Ishikawa (cell line): ENCODE measurements around the gene EBPL.

Experiments
- CEBPB ChIP-seq: IDR thresholded peaks from 2 replicates; pipeline ENCODE4 v1.6.1; 2012
- CREB1 ChIP-seq: IDR thresholded peaks from 2 replicates; pipeline ENCODE4 v1.6.1; 2012; ENCODE audit warnings: low read depth
- EGR1 ChIP-seq: IDR thresholded peaks from 2 replicates; pipeline ENCODE4 v1.6.1; 2012
- EP300 ChIP-seq: IDR thresholded peaks from 2 replicates; pipeline ENCODE4 v1.6.1; 2012; ENCODE audit warnings: borderline replicate concordance
- FOXM1 ChIP-seq: IDR thresholded peaks from 2 replicates; pipeline ENCODE4 v1.6.1; 2012; ENCODE audit warnings: low read depth, borderline replicate concordance
- NFIC ChIP-seq: IDR thresholded peaks from 2 replicates; pipeline ENCODE4 v1.6.1; 2012
- RAD21 ChIP-seq: IDR thresholded peaks from 2 replicates; pipeline ENCODE4 v1.6.1; 2012; ENCODE audit warnings: low read depth
- TAF1 ChIP-seq: IDR thresholded peaks from 2 replicates; pipeline ENCODE4 v1.6.1; 2012; ENCODE audit warnings: low read depth, mild to moderate bottlenecking
- TCF12 ChIP-seq: IDR thresholded peaks from 2 replicates; pipeline ENCODE4 v1.6.1; 2012; ENCODE audit warnings: low read depth
- TEAD4 ChIP-seq: IDR thresholded peaks from 2 replicates; pipeline ENCODE4 v1.6.1; 2012
- YY1 ChIP-seq: IDR thresholded peaks from 2 replicates; pipeline ENCODE4 v1.6.1; 2012; ENCODE audit warnings: low read depth
- ZBTB7A ChIP-seq: IDR thresholded peaks from 2 replicates; pipeline ENCODE4 v1.6.1; 2012; ENCODE audit warnings: low read depth
- TF ChIP-seq, protein P1 (sequence below): IDR thresholded peaks from 2 replicates; pipeline ENCODE4 v1.6.1; 2012
- TF ChIP-seq, protein P2 (sequence below): IDR thresholded peaks from 2 replicates; pipeline ENCODE4 v1.6.1; 2012; ENCODE audit warnings: low read depth, mild to moderate bottlenecking
- TF ChIP-seq, protein P3 (sequence below): IDR thresholded peaks from 2 replicates; pipeline ENCODE4 v1.6.1; 2012

Gene EBPL

DNA sequence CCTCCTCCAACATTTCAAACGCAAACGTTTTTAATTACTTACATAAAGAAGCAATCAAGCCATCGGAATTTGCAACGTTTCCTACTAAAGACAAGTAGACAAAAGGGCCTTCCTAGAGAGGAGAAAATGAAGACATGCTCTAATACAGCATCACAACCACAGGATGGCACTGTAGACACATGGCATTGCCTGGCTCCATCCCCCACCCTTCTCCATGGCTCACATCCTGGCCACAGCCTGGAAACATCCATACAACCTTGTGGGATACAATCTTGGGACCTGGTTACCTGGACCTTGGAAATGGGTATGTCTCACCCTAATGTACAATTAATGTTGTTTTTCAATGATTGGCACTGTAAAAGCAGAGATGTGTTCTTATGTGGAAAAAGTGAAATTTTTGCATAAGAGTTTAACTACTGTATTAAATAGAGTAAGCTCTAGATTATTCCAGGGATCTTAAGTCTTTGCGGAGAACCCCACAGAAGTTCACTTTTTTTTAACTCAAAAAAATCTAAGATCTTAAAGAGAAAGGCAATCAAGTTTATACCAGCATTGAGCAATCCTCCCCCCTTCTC is 21.5 kb downstream of the EBPL start:
- TF ChIP-seq RAD21, result peak; percentile 85
- TF ChIP-seq EP300, result no peak

DNA sequence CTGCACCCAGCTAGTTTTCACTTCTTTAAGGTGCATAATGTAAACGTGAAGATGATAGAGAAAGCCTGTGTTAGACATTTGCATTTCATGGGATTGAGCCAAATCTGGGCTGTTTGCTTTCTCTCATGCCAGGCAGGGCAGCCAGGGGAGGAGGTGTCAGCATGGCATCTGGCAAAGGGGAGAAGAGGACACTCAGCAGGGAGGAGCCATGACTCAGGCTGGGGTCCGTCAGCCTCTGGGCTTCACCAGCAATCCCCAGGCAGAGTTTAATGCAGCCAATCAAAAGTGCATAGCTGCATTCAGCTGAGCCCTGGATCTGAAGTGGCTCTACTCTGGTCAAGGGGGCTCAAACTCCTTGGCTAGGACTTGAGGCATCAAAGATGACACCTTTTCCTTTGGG is 23.5 kb downstream of the EBPL start:
- no peak for TF ChIP-seq CEBPB
- TF ChIP-seq, protein P1, sequence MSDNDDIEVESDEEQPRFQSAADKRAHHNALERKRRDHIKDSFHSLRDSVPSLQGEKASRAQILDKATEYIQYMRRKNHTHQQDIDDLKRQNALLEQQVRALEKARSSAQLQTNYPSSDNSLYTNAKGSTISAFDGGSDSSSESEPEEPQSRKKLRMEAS, result no peak
- no peak for TF ChIP-seq FOXM1
- TF ChIP-seq, protein P2, sequence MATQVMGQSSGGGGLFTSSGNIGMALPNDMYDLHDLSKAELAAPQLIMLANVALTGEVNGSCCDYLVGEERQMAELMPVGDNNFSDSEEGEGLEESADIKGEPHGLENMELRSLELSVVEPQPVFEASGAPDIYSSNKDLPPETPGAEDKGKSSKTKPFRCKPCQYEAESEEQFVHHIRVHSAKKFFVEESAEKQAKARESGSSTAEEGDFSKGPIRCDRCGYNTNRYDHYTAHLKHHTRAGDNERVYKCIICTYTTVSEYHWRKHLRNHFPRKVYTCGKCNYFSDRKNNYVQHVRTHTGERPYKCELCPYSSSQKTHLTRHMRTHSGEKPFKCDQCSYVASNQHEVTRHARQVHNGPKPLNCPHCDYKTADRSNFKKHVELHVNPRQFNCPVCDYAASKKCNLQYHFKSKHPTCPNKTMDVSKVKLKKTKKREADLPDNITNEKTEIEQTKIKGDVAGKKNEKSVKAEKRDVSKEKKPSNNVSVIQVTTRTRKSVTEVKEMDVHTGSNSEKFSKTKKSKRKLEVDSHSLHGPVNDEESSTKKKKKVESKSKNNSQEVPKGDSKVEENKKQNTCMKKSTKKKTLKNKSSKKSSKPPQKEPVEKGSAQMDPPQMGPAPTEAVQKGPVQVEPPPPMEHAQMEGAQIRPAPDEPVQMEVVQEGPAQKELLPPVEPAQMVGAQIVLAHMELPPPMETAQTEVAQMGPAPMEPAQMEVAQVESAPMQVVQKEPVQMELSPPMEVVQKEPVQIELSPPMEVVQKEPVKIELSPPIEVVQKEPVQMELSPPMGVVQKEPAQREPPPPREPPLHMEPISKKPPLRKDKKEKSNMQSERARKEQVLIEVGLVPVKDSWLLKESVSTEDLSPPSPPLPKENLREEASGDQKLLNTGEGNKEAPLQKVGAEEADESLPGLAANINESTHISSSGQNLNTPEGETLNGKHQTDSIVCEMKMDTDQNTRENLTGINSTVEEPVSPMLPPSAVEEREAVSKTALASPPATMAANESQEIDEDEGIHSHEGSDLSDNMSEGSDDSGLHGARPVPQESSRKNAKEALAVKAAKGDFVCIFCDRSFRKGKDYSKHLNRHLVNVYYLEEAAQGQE, result no peak
- no peak for TF ChIP-seq EGR1
- no peak for TF ChIP-seq TEAD4
- TF ChIP-seq RAD21, result no peak
- TF ChIP-seq NFIC, result no peak
- no peak for TF ChIP-seq TCF12
- no peak for TF ChIP-seq CREB1
- no peak for TF ChIP-seq YY1
- no peak for TF ChIP-seq TAF1

DNA sequence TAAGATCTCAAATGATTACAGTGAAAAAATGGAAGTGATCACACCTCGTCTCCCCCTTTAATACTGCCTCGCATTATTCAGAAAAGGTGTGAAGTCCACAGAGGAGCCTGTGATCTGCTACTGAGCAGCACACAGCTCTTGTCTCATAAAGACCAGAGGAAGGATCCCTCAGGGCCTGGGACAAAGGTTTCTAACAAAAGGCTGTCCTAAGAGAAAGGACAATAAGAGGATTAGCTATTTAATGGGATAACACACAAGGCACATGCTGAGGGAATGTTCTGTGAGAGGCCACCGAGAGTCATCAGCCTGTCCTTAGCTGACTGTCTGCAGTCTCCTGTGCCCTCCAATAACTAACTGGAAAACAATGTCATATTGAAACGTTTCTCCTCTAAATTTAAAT is 26.7 kb downstream of the EBPL start:
- TF ChIP-seq ZBTB7A, result no peak
- no peak for TF ChIP-seq FOXM1
- TF ChIP-seq, protein P1, result no peak
- no peak for TF ChIP-seq EGR1

DNA sequence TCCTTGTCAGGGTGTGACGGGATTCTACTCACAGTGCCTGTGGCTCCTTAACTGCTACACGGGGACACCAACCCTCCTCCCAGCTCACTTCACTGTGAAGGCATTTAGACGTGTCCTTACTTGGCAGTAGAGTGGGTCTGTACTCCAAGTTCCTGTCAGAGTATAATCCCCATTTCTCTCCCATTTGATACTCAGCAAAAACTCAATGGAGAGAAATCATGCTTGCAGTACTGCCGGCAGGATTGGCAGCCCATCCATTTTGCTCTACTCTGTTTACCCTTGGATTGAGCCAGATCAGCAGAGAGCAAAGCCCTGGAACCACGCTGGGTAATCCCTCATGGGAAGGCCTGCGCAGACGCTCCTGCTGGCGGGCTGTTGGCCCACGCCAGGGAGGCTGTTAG is 34.0 kb downstream of the EBPL start:
- TF ChIP-seq ZBTB7A (no peak), TCF12 (no peak), YY1 (no peak), CEBPB (no peak), TAF1 (no peak), RAD21 (no peak), FOXM1 (no peak), NFIC (no peak), EGR1 (no peak), EP300 (no peak)
- TF ChIP-seq, protein P1, result no peak
- TF ChIP-seq, protein P2, result no peak
- TF ChIP-seq, protein P3, sequence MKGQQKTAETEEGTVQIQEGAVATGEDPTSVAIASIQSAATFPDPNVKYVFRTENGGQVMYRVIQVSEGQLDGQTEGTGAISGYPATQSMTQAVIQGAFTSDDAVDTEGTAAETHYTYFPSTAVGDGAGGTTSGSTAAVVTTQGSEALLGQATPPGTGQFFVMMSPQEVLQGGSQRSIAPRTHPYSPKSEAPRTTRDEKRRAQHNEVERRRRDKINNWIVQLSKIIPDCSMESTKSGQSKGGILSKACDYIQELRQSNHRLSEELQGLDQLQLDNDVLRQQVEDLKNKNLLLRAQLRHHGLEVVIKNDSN, result no peak

DNA sequence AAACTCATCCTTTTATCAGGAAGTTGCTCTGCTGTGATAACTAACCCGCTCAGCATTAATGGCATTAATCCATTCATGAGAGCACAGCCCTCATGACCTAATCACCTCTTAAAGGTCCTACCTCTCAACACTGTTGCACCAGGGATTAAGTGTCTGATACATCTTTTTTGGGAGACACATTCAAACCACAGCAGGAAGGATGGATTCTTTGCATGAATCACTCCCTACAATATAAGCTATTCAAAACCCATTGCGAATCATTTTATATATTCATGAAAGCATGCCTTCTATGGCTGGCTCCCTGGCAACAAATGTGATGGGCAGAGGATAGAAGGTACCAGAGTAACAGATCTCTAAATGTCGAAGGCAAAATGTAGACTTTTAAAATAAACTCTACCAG is 35.4 kb downstream of the EBPL start:
- TF ChIP-seq, protein P1, result no peak
- TF ChIP-seq YY1, result no peak
- TF ChIP-seq, protein P3, result no peak
- no peak for TF ChIP-seq EP300

DNA sequence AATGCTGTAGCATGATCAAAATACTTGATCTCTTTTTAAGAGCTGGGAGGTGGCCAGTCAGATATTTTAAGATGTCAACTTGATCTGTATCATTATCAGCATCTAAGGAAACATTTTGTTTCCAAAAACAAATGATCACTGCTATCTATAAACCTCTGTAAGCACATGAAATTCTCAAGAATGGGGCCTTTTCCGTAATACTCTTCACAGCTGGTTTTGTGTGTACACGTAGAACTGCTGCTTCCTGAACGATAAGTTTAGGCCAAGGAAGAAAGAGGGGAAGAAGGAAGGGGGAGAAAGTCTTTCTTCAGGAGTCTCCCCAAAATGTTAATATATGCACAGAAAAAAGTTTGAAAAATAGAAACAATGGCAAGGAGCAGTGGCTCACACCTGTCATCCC is 37.3 kb downstream of the EBPL start:
- TF ChIP-seq EGR1 (no peak), ZBTB7A (no peak), TAF1 (no peak), CREB1 (no peak), TEAD4 (no peak), NFIC (no peak), YY1 (no peak)
- TF ChIP-seq, protein P2, result no peak
- TF ChIP-seq, protein P1, result no peak
